B cell (primary cell): ENCODE data around the gene VASH1. TPM values are rescaled to one million over a fixed set of nuclear protein-coding genes. Genes with fewer than 3 reads are reported as not detected.

Experiments used
- ATAC-seq: fragments of 200-7000 bp; cut with Tn5 transposase; one replicate; pipeline ENCODE4 v1.10.0; 2021; ENCODE audit warnings: low read depth, mild to moderate bottlenecking, moderate number of reproducible peaks, moderate library complexity
- CTCF ChIA-PET: fragments of 350-600 bp; sonication (Branson Sonifier 250); formaldehyde crosslinking; loops from one replicate; lab custom pipeline; 2021; ENCODE audit warnings: antibody characterized with exemption, inconsistent platforms; lab: Charles Lee
- POLR2A ChIA-PET: fragments of 350-600 bp; sonication (Branson Sonifier 250); formaldehyde crosslinking; loops from one replicate; lab custom pipeline; 2021; ENCODE audit warnings: antibody characterized with exemption; lab: Charles Lee
- DNase-seq: peaks from one replicate; pipeline ENCODE4 v3.0.0; 2013
- H2AFZ ChIP-seq: 2 replicates; pipeline ENCODE4 v1.6.1; 2012; ENCODE audit warnings: mild to moderate bottlenecking, low read depth, low read length; ENCODE audit not compliant: insufficient read depth, poor library complexity, severe bottlenecking
- H3K27ac ChIP-seq, 2 donors: 1 replicate in 1 of 2; 2 replicates in 1 of 2; pipeline ENCODE4 v1.5.1; 2012 to 2013; ENCODE audit warnings: low read length in 2 of 2, mild to moderate bottlenecking in 2 of 2, moderate library complexity in 1 of 2
- H3K27me3 ChIP-seq, 4 experiments: fragments of 200-600 bp in 1 of 4; sonication (generic) in 1 of 4; replicated peaks in 1 of 4; 1 replicate in 2 of 4; 2 replicates in 2 of 4; pipeline versions ENCODE4 v1.6.1 to v1.7.0; 2013 to 2016; ENCODE audit warnings: low read length in 3 of 4, mild to moderate bottlenecking in 2 of 4, mixed read lengths in 1 of 4, moderate library complexity in 1 of 4; ENCODE audit not compliant: insufficient read depth in 4 of 4, control insufficient read depth in 3 of 4; ENCODE audit errors: control extremely low read depth in 1 of 4
- H3K36me3 ChIP-seq, 2 experiments: replicated peaks in 1 of 2; 1 replicate in 1 of 2; 2 replicates in 1 of 2; pipeline versions ENCODE4 v1.6.1 to v1.7.1; 2013; ENCODE audit warnings: low read length in 1 of 2; ENCODE audit not compliant: insufficient read depth in 2 of 2, control insufficient read depth in 1 of 2; ENCODE audit errors: control extremely low read depth in 1 of 2, extremely low read depth in 1 of 2
- H3K4me1 ChIP-seq, 2 donors: fragments of 200-600 bp in 1 of 2; sonication (generic) in 1 of 2; 1 replicate in 1 of 2; 2 replicates in 1 of 2; pipeline versions ENCODE4 v1.5.1 to v1.6.1; 2013 to 2017; ENCODE audit warnings: low read length in 2 of 2; ENCODE audit not compliant: control insufficient read depth in 2 of 2, insufficient read depth in 2 of 2
- H3K4me2 ChIP-seq: replicated peaks from 2 replicates; pipeline ENCODE3; 2012; ENCODE audit warnings: mild to moderate bottlenecking, low read depth, low read length; ENCODE audit not compliant: poor library complexity, severe bottlenecking
- H3K4me3 ChIP-seq, 5 experiments: fragments of 200-600 bp in 1 of 5; sonication (generic) in 1 of 5; 1 replicate in 3 of 5; 2 replicates in 2 of 5; pipeline versions ENCODE4 v1.5.1 to v1.7.0; 2011 to 2016; ENCODE audit warnings: low read length in 4 of 5, mild to moderate bottlenecking in 4 of 5, low read depth in 2 of 5, control low read depth in 1 of 5, moderate library complexity in 1 of 5; ENCODE audit not compliant: insufficient read depth in 1 of 5; ENCODE audit errors: control extremely low read depth in 1 of 5, extremely low read depth in 1 of 5
- H3K79me2 ChIP-seq: fragments of 200-600 bp; sonication (generic); one replicate; pipeline ENCODE4 v1.6.0; 2016; ENCODE audit warnings: low read length; ENCODE audit not compliant: control insufficient read depth, insufficient read depth
- H3K9ac ChIP-seq: fragments of 200-600 bp; sonication (generic); 2 replicates; pipeline ENCODE4 v1.6.1; 2017; ENCODE audit warnings: mild to moderate bottlenecking, low read length, moderate library complexity
- H3K9me3 ChIP-seq, 3 donors: one replicate each; pipeline versions ENCODE4 v1.6.1 to v1.7.1; 2013; ENCODE audit warnings: low read length in 2 of 3; ENCODE audit not compliant: control insufficient read depth in 2 of 3, insufficient read depth in 1 of 3; ENCODE audit errors: control extremely low read depth in 1 of 3
- H4K20me1 ChIP-seq: 2 replicates; pipeline ENCODE4 v1.6.0; 2012; ENCODE audit warnings: mild to moderate bottlenecking, low read length; ENCODE audit not compliant: insufficient read depth, control insufficient read depth, poor library complexity, severe bottlenecking
- H3K27ac Mint-ChIP-seq: one replicate; pipeline ENCODE4 v1.8.0; 2021; ENCODE audit warnings: mixed read lengths
- H3K27me3 Mint-ChIP-seq: one replicate; pipeline ENCODE4 v1.8.0; 2021; ENCODE audit warnings: mixed read lengths
- H3K4me1 Mint-ChIP-seq: one replicate; pipeline ENCODE4 v1.8.0; 2021; ENCODE audit warnings: mixed read lengths
- H3K4me3 Mint-ChIP-seq: one replicate; pipeline ENCODE4 v1.8.0; 2021; ENCODE audit warnings: mixed read lengths
- H3K9me3 Mint-ChIP-seq: one replicate; pipeline ENCODE4 v1.8.0; 2022; ENCODE audit warnings: mixed read lengths; ENCODE audit not compliant: insufficient read depth
- EZH2 ChIP-seq: IDR thresholded peaks from 2 replicates; pipeline ENCODE4 v1.6.1; 2012; ENCODE audit warnings: borderline replicate concordance, low read depth, mild to moderate bottlenecking, moderate library complexity, low read length; ENCODE audit not compliant: insufficient read depth, poor library complexity, severe bottlenecking
- WGBS: methylation state at CpG from one replicate; pipeline ENCODE4 v1.1.5; 2013; ENCODE audit warnings: missing lambda C conversion rate; ENCODE audit not compliant: insufficient coverage; 5-methylcytosine and 5-hydroxymethylcytosine counted together
- intact Hi-C: fragments of 100-400 bp; cut with micrococcal nuclease; formaldehyde crosslinking; loops from one replicate; pipeline ENCODE4 v1.10.0; 2022
- polyA plus RNA-seq: library from polyadenylated mRNA; depleted of rRNA; stranded (reverse); fragments of >200 nt; gene quantifications from 2 replicates; pipeline ENCODE4 v1.2.3, GENCODE V29; 2012
- total RNA-seq, 2 donors: library from RNA; stranded (reverse); fragments of 120-200 nt in 1 of 2; gene quantifications; 1 replicate in 1 of 2; 2 replicates in 1 of 2; pipeline versions ENCODE4 v1.2.3 to v1.2.4, GENCODE V29; 2013 to 2022
- TF ChIP-seq, protein P1 (sequence below): fragments of 200-600 bp; IDR thresholded peaks from one replicate; pipeline ENCODE4 v1.8.0; 2022; ENCODE audit warnings: antibody characterized with exemption, mild to moderate bottlenecking

VASH1 gene
- total and polyA plus RNA-seq, 2 donors (not counting 1 experiment from before 2014, with no cell fraction given), result 0.60 to 2.7 TPM

DNA sequence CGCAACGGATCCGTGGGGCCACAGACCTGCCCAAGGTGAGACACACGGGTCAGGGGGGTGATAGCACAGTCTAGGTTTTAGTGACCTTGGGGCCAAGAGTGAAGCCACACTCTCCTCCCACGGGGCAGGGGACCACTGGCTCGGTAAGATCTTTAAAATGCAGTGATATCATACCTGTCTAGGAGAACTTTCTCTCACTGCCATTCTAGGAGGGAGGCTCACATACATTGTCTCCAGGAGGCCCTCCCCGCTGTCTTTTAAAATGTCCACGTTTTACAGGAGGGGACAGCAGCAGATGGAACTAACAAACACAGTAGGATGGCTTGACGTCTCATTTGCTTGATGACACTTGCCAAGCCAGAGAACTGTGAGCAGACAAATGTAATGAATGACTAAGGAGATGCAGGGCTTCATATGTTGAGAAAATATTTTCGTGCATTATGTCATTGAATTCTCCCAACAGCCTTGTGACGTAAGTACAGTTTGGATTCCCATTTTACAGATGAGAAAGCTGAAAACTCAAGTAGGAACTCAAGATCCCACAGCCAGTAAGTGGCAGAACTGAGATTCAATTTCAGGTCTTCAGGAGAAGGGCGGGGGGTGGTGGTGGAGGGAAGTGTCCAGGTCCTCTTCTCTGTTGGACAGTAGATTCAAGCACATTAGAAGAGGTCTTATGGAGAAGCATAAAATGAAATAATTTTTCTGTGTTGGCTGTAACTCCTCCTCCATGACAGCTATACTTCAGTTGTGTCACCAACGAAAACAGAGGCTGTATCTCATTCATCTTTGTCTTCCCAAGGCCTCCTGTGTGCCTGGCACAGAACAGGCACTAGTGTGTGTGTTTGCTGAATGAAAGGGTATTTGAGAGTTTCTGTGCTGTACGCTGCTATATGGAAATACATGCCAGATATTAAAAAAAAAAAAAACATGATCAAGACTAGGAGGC is 2.1 kb downstream of the VASH1 start:
- ChIA-PET POLR2A (no interaction called here), CTCF (no interaction called here)
- Mint-ChIP-seq H3K27me3 (peaks cover 27% of the 10 kb centered on the region), H3K27ac (no peak overlapping the region), H3K4me3 (peak overlapping the region; percentile 85), H3K9me3 (no peaks in the 10 kb centered on the region), H3K4me1 (peaks cover 18% of the 10 kb centered on the region)
- 92% methylated on average over 7 of the region's 14 CpGs for WGBS
- Histone ChIP-seq H3K4me1 (peaks cover 20 to 21% of the 10 kb centered on the region in 2 donors), H3K79me2 (no peaks in the 10 kb centered on the region), H2AFZ (no peak overlapping the region), H3K4me2 (no peak overlapping the region), H3K27ac (no peak overlapping the region), H4K20me1 (no peaks in the 10 kb centered on the region), H3K9ac (no peak overlapping the region), H3K9me3 (no peaks in the 10 kb centered on the region), H3K27me3 (peaks cover 0 to 27% (median 11%) of the 10 kb centered on the region in 4 experiments), H3K4me3 (no peak overlapping the region), H3K36me3 (no peaks in the 10 kb centered on the region)
- ATAC-seq, result no peak
- DNase-seq, result no peak
- no peak for TF ChIP-seq EZH2
- TF ChIP-seq, protein P1, sequence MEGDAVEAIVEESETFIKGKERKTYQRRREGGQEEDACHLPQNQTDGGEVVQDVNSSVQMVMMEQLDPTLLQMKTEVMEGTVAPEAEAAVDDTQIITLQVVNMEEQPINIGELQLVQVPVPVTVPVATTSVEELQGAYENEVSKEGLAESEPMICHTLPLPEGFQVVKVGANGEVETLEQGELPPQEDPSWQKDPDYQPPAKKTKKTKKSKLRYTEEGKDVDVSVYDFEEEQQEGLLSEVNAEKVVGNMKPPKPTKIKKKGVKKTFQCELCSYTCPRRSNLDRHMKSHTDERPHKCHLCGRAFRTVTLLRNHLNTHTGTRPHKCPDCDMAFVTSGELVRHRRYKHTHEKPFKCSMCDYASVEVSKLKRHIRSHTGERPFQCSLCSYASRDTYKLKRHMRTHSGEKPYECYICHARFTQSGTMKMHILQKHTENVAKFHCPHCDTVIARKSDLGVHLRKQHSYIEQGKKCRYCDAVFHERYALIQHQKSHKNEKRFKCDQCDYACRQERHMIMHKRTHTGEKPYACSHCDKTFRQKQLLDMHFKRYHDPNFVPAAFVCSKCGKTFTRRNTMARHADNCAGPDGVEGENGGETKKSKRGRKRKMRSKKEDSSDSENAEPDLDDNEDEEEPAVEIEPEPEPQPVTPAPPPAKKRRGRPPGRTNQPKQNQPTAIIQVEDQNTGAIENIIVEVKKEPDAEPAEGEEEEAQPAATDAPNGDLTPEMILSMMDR, result no peak
- intact Hi-C loops, result loop anchor here (5.0 kb wide), 1 partner anchor 49 kb away; the partner anchor contains the start of gene ANGEL1

DNA sequence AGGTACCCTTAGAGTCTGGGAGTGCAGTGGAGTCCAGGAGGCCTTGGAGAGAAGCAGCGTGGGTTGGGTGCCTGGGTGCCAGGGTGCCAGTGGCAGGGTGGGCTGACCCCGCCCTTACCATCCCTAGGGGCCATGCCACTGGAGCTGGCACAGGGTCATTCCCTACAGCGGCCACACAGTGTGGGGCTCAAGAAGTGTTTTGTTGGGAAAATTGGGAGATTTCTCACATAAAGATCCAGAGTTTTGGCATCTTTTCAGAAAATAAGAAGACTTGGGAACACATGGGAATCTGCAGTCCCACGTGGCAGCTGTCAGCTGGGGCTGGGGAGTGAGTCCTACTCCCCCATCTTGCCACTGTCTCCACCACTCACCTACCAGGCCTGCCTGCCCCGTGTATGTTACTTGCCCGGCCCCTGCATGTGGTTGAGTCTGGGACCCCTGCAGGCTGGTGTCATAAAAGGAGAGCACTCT is 4.2 kb downstream of the VASH1 start:
- H3K27me3 ChIP-seq, result peaks cover 0 to 26% (median 11%) of the 10 kb centered on the region in 4 experiments
- Mint-ChIP-seq H3K4me1 (peaks cover 24% of the 10 kb centered on the region), H3K27me3 (peaks cover 17% of the 10 kb centered on the region), H3K27ac (no peak overlapping the region), H3K9me3 (no peaks in the 10 kb centered on the region), H3K4me3 (no peak overlapping the region)
- H3K27ac ChIP-seq, result no peak overlapping the region
- no peaks in the 10 kb centered on the region for H3K9me3 ChIP-seq
- ChIA-PET CTCF (no interaction called here), POLR2A (no interaction called here)
- H4K20me1 ChIP-seq, result no peaks in the 10 kb centered on the region
- H3K4me1 ChIP-seq, result peaks cover 29 to 31% of the 10 kb centered on the region in 2 donors
- ATAC-seq, result no peak
- intact Hi-C loops, result no loop called here
- no peaks in the 10 kb centered on the region for H3K36me3 ChIP-seq
- no peak for DNase-seq
- H3K79me2 ChIP-seq, result no peaks in the 10 kb centered on the region
- no peak overlapping the region for H3K9ac ChIP-seq
- no peak overlapping the region for H3K4me2 ChIP-seq
- no peak for TF ChIP-seq EZH2
- TF ChIP-seq, protein P1, result no peak
- no peak overlapping the region for H3K4me3 ChIP-seq
- H2AFZ ChIP-seq, result no peak overlapping the region
- whole genome bisulfite sequencing, result 100% methylated on average over 4 of the region's 6 CpGs
